Epithelial cell of alveolus of lung (primary cell): ENCODE measurements around the gene CT47C1. TPM values are rescaled to one million over a fixed set of nuclear protein-coding genes. Genes with fewer than 3 reads are reported as not detected.

ENCODE experiments used
- total RNA-seq: library from RNA; depleted of rRNA; stranded (reverse); fragments of >200 nt; gene quantifications from 2 replicates; pipeline ENCODE4 v1.2.1, GENCODE V29; 2015

Gene CT47C1
- total RNA-seq = not detected in 2 replicates

GRCh38 chrX:119072744-119073143 lies at the start of gene CT47C1:
CT47C1 (plus strand) TSS chrX:119072993; CDS start chrX:119073226, 233 bp downstream.

Other genes starting within 250 kb of the CT47C1 start
- gene ZCCHC12, start 249.2 kb upstream of the CT47C1 start, total RNA-seq = not detected in 2 replicates
- gene LONRF3, start 98.4 kb upstream of the CT47C1 start, total RNA-seq = 1.2 TPM in 1 of 2 replicates, not detected in the other
- gene KIAA1210, start 54.8 kb downstream of the CT47C1 start, total RNA-seq = not detected in 2 replicates
- gene PGRMC1, start 163.3 kb downstream of the CT47C1 start, total RNA-seq = 97.6 and 151 TPM in 2 replicates